Epithelial cell of proximal tubule (primary cell): ENCODE results near the gene LRBA. TPM values are rescaled to one million over a fixed set of nuclear protein-coding genes. Genes with fewer than 3 reads are reported as not detected.

ENCODE experiments used
- DNase-seq: peaks from one replicate; pipeline ENCODE4 v3.0.0-alpha.2; 2011; ENCODE audit warnings: low read depth
- H3K4me3 ChIP-seq: 2 replicates; pipeline ENCODE4 v1.5.1; 2011; ENCODE audit warnings: low read depth, mild to moderate bottlenecking, low read length
- total RNA-seq: library from RNA; depleted of rRNA; stranded (reverse); fragments of >200 nt; gene quantifications from 2 replicates; pipeline ENCODE4 v1.2.3, GENCODE V29; 2015
- TF ChIP-seq, protein P1 (sequence below): conservative IDR thresholded peaks from 2 replicates; pipeline ENCODE4 v1.5.1; 2012; ENCODE audit warnings: low read depth, mild to moderate bottlenecking, low read length

The LRBA gene
- total RNA-seq, 1 donor from 2014 or later = 58.9 TPM

DNA sequence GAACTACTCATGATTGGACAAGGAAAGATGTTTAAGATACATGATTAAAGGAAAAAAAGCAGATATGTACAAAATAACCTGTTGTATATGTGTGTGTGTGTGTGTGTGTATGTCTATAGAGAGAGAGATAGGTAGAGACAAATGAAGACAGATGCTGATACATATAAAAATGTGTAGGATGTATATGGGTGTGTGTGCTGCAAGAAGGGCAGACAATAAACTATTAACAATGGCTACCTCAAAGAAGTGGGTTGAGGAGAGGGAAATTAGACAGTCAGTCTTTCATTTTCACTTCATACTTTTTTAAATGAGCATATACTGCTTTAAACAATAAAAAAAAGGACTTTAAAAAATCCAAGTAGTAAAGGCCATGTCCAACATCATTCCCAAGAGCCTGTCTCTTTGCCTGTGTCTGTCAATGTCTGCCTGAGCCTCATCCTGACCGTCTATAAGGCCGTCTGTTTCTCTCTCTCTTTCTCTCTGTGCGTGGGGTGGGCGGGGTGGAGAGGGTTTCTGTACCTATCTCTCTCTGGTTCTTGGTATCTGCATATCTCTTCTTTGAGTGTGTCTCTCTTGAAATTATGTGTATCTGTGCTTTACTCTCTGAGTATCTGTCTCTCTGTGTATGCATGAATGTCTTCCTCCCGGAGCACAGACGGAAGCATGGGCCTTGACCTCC lies 62.8 kb downstream of the LRBA start:
- H3K4me3 ChIP-seq = no peak overlapping the region
- TF ChIP-seq, protein P1, sequence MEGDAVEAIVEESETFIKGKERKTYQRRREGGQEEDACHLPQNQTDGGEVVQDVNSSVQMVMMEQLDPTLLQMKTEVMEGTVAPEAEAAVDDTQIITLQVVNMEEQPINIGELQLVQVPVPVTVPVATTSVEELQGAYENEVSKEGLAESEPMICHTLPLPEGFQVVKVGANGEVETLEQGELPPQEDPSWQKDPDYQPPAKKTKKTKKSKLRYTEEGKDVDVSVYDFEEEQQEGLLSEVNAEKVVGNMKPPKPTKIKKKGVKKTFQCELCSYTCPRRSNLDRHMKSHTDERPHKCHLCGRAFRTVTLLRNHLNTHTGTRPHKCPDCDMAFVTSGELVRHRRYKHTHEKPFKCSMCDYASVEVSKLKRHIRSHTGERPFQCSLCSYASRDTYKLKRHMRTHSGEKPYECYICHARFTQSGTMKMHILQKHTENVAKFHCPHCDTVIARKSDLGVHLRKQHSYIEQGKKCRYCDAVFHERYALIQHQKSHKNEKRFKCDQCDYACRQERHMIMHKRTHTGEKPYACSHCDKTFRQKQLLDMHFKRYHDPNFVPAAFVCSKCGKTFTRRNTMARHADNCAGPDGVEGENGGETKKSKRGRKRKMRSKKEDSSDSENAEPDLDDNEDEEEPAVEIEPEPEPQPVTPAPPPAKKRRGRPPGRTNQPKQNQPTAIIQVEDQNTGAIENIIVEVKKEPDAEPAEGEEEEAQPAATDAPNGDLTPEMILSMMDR = no peak
- DNase-seq = no peak

GRCh38 chr4:150950657-150951288 lies 64.3 kb downstream of the LRBA start:
- TF ChIP-seq, protein P1 = no peak
- DNase-seq = no peak
- H3K4me3 ChIP-seq = no peak overlapping the region

- TF ChIP-seq, protein P1 = no peak
These were observed 65.1 kb downstream of the LRBA start for GRCh38 chr4:150949943-150950342.

DNA sequence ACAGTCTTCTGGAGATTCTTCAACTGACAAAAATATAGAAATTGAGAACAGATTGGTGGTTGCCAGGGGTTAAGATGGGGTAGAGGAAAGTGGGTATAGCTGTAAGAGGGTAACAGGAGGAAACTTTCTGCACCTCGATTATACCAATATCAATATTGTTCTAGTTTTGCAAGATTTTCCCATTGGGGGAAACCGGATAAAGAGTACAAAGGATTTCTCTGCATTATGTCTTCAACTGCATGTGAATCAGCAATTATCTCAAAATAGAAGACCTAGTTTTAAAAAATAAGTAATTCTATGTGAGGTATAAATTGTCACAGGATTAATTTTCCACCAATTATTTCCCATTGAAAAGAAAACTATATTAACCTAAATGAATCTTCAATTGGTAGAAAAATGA lies 65.7 kb downstream of the LRBA start:
- TF ChIP-seq, protein P1 = no peak
- DNase-seq = no peak
- no peak overlapping the region for H3K4me3 ChIP-seq

More at GRCh38 chr4:150949943-150950342, 65.1 kb downstream of the LRBA start:
- no peak for DNase-seq
- no peak overlapping the region for H3K4me3 ChIP-seq

GRCh38 chr4:150948710-150949109 lies 66.4 kb downstream of the LRBA start:
- TF ChIP-seq, protein P1 = no peak
- no peak overlapping the region for H3K4me3 ChIP-seq
- DNase-seq = no peak

DNA sequence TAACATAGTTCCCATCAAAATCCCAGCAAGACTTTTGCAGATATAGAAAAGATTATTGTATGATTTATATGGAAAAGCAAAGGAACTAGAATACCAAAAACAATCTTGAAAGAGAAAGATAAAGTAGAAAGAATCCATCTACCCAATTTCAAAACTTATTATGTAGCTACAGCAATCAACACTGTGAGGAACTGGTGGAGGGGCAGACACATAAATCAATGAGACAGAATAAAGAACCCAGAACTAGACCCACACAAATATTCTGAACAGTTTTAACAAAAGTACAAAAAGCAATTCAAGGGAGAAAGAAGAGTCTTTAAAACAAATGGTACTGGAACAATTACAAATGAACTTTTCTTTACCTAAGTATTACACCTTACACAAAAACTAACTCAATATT lies 67.0 kb downstream of the LRBA start:
- DNase-seq = no peak
- TF ChIP-seq, protein P1 = no peak
- no peak overlapping the region for H3K4me3 ChIP-seq

- no peak overlapping the region for H3K4me3 ChIP-seq
- DNase-seq = no peak
- TF ChIP-seq, protein P1 = no peak
These were observed 70.4 kb downstream of the LRBA start for GRCh38 chr4:150944660-150945059.
